Retinal pigment epithelial cell (primary cell): ENCODE results near the gene PPIH.
"Not testable (repeated sequence)": the region's sequence is repeated elsewhere in the genome, so short reads cannot be mapped to it uniquely, and the experiment has no call there.

Experiments used
- DNase-seq: peaks from one replicate; pipeline ENCODE4 v3.0.0-alpha.2; 2010; ENCODE audit warnings: low read depth
- H3K4me3 ChIP-seq: 2 replicates; pipeline ENCODE4 v1.5.1; 2011; ENCODE audit warnings: mild to moderate bottlenecking, low read length, control low read depth, moderate library complexity
- CTCF ChIP-seq: conservative IDR thresholded peaks from 2 replicates; pipeline ENCODE4 v1.5.1; 2011; ENCODE audit warnings: low read depth, low read length, control low read depth, inconsistent platforms

The PPIH gene

DNA sequence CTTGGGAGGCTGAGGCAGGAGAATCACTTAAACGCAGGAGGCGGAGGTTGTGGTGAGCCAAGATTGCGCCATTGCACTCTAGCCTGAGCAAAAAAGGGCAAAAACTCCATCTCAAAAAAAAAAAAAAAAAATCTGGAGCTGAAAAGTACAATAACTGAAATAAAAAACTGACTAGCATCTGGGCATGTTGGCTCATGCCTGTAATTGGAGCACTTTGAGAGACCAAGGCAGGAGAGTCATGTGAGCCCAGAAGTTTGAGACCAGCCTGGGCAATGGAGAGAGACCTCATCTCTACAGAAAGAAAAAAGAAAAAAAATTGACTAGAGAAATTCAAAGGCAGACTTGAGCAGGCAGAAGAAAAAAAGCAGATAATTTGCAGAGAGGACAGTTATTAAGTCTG is 63.7 kb downstream of the PPIH start:
- no peak for TF ChIP-seq CTCF
- H3K4me3 ChIP-seq: no peak overlapping the region
- no peak for DNase-seq

GRCh38 chr1:42722403-42722802 is 64.2 kb downstream of the PPIH start:
- H3K4me3 ChIP-seq: not testable (repeated sequence)

GRCh38 chr1:42723511-42723910 is 65.3 kb downstream of the PPIH start:
- TF ChIP-seq CTCF: no peak
- no peak overlapping the region for H3K4me3 ChIP-seq
- no peak for DNase-seq

More at GRCh38 chr1:42722403-42722802, 64.2 kb downstream of the PPIH start:
- DNase-seq: not testable (repeated sequence)

GRCh38 chr1:42725820-42726219 is 67.6 kb downstream of the PPIH start:
- not testable (repeated sequence) for H3K4me3 ChIP-seq, DNase-seq
